Measurements from ENCODE around the gene NHLRC3.
"Not testable (repeated sequence)": the region's sequence is repeated elsewhere in the genome, so short reads cannot be mapped to it uniquely, and the experiment has no call there.

The NHLRC3 gene, protein sequence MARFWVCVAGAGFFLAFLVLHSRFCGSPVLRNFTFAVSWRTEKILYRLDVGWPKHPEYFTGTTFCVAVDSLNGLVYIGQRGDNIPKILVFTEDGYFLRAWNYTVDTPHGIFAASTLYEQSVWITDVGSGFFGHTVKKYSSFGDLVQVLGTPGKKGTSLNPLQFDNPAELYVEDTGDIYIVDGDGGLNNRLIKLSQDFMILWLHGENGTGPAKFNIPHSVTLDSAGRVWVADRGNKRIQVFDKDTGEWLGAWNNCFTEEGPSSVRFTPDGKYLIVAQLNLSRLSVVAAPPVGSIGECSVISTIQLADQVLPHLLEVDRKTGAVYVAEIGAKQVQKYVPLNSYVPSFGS

DNA sequence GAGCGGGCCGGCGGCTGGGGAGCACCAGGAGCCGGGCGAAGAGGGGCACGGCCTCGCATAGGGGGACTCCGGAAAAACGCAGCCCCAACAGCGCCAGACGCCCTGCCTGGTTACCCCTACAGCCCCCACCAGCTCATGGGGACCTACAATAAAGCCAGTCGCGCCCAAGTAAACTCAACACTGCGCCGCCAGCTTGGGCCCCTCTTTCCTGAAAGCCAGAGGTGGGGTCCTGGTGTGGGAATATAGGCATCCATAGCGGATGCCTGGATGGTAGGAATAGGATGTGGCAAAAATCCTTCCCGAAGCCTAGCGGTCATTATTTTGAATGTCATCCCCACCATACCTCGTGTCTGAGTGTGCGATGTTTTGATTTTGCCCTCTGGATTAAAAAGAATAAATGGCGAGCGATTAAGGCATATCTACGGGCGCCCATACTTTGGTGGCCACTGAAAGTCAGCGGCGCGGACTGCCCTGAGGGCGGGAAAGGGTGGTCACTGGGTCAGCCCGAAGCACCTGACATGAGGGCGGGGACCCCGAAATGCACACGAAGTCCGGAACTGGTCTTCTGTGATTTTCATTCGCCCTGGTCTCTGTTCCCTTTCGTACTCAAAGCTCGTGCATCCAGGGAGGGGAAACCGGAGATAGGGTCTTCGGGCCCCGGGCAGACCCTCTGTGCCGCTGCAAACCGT, at the start of gene NHLRC3, which contains the start of gene PROSER1:
NHLRC3 (plus strand) TSS at position 577 of the 689 bp plus-strand sequence. CDS start 184 bp downstream, outside the sequence.
PROSER1 (minus strand) TSS at position 210 of the 689 bp plus-strand sequence. CDS start 847 bp downstream, outside the sequence.
- peak; percentile 73 for DNase-seq

DNA sequence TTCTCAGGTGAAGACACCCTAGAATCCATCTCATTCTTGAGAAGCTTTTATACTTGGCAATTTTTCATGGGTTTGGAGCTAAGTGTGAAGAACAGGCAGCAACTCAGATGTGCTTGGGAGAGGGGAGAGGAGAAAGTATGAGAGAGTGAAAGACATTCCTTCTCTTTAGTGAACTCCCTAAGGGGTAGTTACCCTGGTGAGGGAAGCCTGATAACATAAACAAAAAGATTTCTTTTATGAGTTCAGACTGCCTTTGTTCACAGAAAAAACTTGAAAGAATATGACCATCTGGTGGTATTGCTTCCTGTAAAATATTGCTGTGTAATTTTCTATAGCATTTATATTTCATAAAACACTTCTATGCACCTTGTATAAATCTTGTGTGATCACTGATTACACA, 47.6 kb upstream of the NHLRC3 start, which contains the start of gene STOML3:
STOML3 (minus strand) TSS at position 139 of the 400 bp plus-strand sequence; CDS start at position 29, 110 bp downstream.
- no peak for DNase-seq

DNA sequence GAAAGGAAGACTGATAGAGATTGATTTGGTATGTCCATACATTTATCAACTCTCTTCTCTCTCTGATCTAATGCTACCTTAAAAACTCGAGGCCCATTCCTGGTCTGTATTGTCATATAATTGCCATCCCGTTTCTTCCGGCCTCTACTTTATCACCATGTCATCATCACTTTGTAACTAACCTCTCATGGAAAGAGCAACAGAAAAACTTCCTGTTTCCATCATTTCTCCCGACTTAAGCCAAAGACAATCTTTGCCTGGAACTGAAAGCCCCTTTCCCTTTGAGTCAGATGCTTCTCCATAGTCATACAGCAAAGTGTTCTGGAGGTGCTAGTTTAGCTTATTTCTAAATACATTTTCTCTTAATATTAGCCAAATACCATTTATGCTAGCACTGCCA, 44.9 kb upstream of the NHLRC3 start:
- no peak for DNase-seq

DNA sequence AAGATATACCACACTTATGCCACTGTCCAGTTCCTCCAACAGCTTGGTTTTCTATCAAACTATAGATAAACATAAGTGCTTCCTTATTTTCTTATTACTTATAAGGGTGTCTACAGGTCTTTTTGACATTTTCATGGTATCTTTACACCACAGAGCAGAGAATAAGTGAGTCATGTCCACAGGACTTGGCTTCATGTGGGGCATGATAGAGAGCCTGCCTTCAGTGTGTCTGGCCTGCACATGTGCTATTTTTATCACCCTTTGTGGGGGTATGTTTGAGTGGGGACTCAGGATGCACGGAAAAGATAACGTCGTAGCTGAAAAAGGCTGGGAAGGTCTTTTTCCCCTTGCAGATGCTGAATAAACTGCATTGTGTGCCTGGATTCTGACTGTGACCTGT, 39.5 kb upstream of the NHLRC3 start:
- no peak for DNase-seq

DNA sequence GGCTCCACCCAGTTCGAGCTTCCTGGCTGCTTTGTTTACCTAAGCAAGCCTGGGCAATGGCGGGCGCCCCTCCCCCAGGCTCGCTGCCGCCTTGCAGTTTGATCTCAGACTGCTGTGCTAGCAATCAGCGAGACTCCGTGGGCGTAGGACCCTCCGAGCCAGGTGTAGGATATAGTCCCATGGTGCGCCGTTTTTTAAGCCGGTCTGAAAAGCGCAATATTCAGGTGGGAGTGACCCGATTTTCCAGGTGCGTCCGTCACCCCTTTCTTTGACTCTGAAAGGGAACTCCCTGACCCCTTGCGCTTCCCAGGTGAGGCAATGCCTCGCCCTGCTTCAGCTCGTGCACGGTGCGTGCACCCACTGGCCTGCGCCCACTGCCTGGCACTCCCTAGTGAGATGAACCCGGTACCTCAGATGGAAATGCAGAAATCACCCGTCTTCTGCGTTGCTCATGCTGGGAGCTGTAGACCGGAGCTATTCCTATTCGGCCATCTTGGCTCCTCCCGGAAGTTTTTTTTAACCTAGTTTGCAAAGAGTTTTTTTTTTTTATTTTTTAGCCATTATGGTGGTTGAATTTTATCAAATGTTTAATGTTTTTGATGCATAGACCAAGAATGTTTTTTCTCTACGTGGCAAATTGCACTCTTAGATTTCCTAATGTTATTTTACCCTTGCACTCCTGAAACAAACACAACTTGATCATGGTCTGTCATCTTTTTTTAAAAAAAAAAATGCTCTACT, 31.7 kb upstream of the NHLRC3 start:
- DNase-seq, result not testable (repeated sequence)

DNA sequence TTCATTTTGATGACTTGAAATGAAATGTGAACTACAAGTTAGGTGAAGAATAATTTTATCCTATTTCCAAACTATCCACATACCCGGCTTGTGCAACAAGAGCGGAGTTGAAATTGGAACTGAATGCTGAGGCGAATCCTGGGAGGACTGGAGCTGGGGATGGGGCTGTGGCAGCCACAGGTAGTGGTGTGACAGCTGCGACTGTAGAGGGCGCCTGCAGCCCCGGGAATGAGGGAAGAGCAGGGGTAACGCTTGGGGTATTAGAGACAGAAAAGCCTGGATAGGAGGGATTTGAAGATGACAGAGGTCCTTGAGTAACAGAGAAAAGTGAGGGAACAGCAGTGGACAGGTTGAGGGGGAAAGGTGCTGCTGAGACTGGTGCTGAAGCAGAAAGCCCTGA, 25.6 kb upstream of the NHLRC3 start:
- DNase-seq, result no peak

DNA sequence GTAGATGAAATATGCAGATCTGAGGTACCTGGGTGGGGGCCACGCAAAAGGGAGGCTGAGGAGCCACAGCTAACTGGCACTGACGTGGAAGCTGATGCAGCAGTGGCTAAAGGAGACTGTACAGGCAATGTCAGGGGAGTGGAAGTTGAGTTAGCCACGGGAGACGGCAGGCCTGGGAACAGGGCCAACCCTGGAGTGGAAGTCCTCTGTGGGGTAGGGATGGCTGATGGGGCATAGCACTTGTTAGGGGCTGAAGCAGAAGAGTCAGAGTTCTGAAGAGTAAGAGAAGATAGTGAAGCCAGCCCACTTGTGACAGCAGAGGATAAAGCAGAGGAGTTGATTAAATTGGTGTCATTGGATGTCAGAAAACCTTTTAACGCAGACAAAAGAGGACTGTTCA, 24.8 kb upstream of the NHLRC3 start:
- no peak for DNase-seq

DNA sequence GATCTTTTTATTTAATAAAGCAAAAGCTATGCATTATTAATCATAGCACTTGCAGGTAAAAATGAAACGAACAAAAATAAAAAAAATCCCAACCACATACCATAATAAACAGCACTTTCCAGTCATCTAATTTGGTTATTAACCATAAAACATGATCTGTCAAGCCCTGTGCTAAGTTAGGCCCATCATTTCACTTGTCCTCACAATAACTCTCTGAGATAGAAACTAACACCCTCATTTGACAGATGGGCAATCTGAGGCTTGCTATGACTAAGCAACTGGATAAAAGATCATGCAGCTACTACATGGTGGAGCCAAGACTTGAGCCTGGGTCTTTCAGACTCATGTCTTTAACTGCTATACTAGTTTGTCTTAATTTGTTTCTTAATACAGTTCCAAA, 22.2 kb upstream of the NHLRC3 start:
- DNase-seq, result no peak

DNA sequence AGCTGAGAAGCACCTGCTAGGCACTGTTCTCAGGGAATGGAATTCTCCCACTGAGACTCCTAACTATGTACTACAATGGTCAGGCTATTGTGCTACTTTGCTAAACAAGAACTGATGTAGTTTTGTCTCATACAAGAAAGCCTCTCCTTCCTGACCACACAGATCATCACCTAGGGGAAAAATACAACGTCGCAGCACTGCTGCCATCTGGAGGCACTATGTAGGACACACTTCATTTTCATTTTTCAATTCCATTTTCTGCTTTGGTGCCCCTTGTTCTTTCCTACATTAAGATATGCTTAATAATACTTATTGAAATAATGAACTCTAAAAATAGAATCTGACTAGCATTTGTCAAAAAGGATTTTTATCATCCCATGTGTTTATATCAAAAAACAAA, 21.5 kb upstream of the NHLRC3 start:
- DNase-seq, result no peak

DNA sequence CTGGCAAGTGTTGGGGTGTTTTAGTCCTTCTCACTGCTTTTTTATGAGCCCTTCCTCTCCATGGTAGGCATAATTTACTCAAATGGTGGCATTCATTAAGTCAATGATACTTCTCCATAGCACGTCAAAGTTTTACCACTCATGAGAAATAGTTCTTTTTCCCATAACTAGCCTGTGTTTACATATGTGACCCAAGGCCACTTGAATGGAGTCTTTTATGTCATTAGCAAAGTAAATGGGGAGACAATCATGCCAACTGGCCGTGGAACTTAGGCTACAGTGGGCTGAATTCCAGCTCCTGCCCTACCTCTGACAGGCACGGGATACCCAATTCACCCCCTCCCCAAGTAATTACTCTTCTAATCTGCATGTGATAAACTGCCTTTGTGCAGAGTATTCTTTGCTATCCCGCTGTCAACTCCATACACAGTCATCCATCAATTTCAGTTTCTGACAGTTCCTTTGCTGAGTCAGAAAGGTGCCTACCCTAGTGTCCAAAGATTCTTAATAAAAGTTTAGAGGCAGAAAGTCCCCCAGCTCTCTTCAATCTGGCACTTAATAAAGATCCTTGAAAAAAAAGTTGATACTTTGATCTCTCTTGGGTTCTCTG, 17.3 kb upstream of the NHLRC3 start:
- DNase-seq, result no peak

DNA sequence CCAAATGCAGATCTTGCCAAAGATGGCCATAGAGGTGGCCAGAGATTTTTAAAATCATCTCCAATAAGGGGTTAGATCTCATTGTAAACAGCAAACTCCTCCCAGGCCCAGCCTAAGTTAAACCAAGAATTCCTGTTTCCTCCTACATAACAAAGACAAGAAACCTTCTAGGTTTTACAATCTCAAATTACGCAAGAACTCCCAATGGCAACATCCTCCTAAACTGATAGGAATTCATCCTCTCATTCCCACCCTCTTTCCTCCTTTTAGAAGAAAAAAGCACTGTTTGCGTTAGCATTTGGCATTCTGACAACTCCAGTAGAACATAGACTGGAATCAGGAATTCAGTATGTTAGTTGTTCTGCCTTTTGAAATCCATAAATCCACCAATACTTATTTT, 14.9 kb upstream of the NHLRC3 start:
- no peak for DNase-seq

DNA sequence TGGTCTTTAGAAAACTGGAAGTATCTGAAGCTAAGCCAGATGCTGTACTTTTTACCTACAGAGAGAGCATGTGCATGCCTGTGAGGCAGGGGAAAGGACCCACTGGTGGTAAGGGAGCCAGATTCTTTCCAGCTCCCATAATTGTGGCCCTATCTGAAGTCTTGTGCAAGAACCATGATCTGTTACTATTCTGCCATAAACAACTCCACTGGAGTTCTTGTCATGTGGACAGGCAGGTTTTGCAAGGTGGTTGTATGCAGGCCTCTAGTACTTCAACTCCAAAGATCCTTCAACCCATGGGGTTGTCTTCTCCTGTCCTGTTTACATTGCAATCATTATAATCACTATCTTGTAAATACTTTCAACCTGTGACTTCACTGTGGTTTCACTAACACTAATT, 14.5 kb upstream of the NHLRC3 start:
- DNase-seq, result no peak

DNA sequence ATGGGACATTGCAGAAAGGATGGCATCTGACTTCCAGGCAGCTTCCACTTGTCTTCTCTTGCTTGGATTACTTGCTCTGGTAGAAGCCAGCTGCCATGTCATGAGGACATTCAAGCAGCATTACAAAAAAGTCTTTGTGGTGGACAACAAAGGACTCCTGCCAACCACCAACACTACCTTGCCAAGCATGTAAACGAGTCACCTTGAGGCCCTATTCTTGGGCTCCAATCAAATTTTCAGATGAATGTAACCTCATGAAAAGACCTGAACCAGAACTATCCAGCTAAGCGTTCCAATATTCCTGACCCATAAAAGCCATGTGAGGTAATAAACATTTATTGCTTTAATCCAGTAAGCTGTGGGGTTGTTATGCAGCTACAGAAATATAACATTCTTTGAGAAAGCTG, 12.8 kb upstream of the NHLRC3 start:
- no peak for DNase-seq

DNA sequence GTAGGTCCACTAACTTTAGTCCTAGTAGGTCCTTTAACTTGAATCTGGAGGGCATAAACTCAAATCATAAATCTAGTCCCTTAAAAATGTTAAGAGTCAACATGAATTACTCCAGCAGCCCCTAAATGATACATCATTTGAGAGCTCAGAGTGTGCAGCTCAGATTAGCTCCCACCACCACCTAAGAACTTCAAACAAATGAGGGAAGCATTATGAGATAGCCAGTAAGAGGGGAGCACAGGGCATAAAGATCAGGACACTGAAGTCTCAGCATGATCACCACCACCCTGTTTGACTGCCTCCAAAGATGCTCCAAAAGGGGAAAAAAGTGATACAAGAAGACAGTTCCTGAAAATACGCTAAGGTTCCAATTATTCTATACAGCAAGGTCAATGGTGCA, 6.1 kb upstream of the NHLRC3 start:
- no peak for DNase-seq

DNA sequence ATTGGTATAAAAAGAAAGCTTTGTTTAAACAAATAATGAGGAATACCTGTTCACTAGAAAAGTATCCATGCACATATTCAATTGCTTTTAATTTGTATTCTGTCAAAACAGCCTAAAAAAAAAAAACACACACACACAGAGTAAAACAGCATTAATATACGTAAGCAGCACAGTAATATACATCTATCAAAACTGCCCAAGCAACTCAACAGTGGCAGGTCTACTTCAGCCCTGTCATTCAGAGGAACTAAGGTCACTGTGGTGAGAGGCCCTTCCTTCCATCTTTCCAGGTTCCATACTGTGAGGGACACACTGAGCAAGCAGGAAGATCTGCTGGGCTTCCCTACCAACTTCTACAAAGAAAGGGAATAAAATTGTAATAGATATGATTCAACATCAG, 4.2 kb upstream of the NHLRC3 start:
- no peak for DNase-seq

DNA sequence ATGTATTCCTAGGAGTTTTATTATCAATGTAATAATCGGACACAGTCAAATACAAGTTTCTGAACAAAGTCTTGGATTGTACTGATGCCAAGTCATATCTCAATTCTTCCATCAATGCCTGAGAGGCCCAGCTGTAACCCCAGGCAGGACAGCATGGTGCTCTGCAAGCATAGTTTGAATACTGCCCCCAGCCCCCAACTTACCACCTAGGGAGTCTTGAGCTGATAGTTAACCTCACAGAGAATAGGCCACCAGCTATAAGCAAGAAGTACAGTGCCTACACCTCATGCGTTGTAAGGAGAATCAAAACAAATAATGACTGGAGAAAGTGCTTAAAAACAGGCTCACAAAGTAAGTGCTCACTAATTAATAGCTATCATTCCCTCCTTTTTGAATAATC, 3.1 kb upstream of the NHLRC3 start:
- DNase-seq, result no peak

DNA sequence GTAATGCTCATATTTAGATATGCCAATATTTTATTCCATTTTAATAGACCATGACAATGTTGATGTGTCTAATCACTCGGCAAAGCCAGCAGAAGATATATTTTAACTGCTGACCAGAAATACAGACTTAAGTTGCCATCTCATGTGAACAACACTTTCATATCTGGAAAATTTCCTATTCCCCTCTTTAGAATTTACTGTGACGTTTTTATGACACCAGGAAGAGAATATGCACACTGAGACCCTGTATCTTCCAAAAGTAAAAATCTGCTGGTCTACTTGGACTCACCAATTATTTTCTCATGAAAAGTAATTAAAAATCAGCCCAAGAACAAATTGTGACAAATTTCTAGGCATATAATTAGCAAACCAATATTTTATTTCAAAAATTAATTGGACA, 2.5 kb upstream of the NHLRC3 start:
- no peak for DNase-seq

DNA sequence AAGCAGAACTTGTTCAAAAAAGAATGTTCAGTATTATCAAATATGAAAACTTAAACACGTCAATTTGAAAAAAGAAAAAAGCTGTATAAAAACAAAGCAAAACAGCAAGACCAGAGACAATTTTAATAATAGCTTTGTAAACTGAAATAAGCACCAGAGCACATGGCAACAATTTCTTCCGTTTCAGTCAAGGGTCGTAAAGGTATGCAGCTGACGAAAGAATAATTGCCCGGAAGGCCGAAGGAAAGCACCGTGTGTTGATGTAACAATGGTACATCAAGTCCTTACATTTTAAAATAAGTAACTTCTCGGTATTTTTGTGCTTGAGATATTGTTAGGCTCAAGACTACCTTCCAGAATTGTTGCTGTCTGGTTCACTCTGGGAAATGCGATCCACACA, 2.0 kb upstream of the NHLRC3 start:
- DNase-seq, result no peak

DNA sequence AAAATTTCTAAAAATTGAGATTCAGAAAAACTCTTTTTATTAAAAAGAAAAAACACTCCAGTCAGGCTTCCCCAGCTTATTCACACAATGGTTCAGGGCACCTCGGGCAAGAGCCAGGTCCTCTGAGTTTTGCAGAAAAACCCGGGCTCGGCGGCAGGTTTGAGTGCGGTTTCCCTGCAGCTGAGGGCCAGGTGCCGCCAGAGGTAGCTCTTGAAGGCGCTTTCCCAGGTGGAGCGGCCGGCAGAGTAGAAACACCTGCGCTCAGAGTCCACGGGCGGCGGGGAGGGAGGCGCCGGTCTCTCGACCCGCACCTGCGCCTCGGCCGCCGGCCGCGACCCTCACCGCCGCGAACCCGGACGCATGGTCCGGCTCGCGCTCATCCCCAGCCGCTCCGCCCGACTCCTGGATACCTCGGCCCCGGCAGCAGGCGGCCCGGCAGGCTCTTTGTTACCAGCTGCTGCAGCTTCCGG, 811 bp upstream of the NHLRC3 start:
- DNase-seq, result peak; percentile 4

DNA sequence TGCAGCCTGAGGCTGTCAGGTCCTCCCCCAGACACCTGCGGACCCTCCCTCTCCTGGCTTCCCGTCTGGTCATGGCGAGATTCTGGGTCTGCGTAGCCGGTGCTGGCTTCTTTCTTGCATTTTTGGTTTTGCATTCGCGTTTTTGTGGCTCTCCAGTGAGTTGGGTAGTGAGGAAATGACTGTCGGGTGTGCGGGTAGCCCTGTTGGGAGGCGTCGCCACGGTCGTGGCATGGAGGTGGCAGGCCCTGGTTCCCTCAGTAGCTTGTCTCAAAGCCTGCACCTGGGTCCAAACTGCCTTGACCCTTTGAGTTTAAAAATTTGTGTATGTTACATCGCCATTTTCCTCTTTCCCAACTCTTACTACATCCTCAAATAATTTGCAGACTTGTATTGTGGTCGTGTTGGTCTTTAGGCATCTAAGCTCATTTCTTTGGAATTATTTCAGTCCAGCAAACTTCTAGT, 344 bp downstream of the NHLRC3 start:
- no peak for DNase-seq

DNA sequence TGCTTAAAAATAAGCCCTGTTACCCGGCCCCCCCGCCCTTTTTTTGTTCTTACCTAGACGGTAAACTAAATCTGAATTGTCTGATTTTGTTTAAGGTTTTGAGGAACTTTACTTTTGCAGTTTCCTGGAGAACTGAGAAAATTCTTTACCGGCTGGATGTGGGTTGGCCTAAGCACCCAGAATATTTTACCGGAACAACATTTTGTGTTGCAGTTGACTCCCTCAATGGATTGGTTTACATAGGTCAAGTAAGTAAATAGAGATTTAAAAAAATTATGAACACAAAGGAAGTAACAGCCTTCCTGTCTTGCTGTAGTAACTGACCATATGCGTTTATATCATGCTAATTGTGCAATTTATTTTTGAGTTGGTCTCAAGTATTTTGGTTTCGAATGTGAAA, 785 bp downstream of the NHLRC3 start:
- DNase-seq, result no peak

DNA sequence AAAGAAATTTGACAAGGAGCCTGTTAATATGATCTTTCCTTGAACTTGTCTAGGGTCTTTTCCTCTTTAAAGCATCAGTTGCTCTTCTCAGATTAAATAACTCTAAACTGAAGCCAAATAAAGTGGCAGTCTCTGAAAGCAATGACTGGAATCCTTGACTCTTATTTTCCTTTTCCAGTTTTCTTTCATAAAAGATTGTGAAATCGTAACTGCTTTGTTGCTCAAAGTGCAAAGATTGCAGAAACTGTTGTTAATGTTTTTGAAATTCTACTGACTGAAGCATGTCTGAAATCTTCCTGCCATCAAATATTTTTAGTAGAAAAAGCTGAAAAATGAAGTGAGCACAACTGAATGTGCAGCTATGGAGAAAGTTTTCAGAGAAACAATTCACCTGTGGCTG, 1.9 kb downstream of the NHLRC3 start:
- DNase-seq, result no peak

DNA sequence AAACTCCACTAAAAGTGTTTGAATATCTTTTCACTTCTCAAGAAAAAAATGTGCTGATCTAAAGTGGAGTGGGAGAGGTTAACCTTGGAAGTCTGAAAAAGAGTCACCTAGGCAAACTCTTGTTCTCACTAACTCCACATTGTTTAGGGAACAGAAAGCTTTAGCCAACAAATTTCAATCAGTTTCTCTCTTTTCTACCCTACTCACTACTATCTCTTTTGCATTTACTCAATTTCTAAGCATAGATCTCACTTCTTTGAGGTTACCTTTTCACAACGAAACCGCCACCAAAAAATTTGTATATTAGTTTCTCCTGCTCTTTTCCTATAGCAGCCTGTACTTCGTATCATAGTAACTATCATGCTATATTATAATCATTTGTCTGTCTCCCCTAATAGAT, 6.3 kb downstream of the NHLRC3 start:
- DNase-seq, result no peak
